ENCODE results near the gene CLEC7A.

DNA sequence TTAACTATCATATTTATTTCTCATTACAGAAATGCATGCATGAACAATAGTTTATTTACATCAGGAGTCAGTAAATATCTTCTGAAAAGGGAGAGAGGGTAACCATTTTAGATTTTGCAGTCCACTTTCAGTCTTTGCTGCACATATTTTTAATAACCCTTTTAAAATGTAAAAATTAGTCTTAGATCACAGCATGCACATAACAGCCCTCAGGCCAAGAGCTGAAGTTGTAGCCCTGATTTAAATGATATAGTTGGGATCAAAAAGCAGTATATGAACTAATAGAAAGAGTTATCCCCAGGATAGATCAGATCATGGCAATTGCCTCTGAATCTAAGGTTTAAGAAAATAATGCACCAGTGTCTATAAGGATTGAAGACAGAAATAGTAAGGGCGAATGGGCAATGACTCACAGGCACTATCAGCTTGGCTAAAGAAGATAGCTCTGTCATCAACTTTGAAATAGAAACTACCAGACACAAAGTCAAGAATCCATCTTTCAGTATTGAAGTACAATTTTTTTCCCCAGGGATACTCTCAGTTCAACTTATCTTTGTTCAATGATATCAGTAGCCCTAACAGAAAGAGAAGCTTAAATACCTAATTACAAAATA, 13.1 kb upstream of the CLEC7A start:
- TF ChIP-seq CTCF (IDR thresholded peaks at IDR 0.05; ENCODE audit: insufficient read depth, low read length, poor library complexity, severe bottlenecking): no peak
- TF ChIP-seq EZH2phosphoT487 (conservative IDR thresholded peaks at IDR 0.05; ENCODE audit: low read length): no peak

Data from SU-DHL-6 (cell line).